EL (cell line): ENCODE data around the gene SEMA5A.

Experiments used
- DNase-seq: peaks from one replicate; pipeline ENCODE4 v3.0.0-alpha.2; 2016

Gene SEMA5A

GRCh38 chr5:9244417-9244816, 301.5 kb downstream of the SEMA5A start:
- DNase-seq, result no peak

DNA sequence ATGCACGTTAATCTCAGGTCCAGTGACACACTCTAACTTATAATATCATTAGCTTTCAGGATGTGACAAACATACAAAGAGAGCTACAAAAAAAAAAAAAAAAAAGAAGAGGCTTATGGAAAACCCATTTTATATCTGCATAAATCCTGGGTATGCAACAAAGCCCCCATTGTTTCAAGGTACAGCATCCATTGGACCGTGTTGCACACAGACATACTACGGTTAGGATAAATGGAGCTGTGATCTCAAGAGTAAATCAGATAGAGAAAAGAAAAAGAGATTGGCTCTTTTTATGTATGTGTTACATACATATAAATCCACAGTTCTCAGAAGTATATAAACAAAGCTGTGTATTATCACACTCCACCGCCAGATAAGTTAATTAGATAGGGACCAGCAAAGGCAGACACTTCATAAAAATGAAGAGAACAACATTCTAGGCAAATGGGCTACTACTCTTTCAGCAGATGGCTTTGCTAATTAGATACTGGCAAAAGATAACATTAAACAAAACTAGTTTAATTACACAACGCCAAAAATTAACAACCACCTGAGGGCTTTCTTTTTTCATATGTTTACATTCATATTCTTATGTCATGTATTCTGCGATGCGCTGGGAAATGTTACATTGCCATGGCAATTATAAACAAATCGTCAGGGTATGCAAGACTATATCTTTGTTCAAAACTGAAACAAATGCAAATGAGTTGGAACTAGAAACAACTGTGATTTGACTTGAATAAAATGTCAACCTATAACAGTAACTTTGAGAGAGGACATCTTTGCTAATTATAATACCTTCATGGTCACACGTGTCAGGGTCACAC, 304.2 kb downstream of the SEMA5A start:
- no peak for DNase-seq

DNA sequence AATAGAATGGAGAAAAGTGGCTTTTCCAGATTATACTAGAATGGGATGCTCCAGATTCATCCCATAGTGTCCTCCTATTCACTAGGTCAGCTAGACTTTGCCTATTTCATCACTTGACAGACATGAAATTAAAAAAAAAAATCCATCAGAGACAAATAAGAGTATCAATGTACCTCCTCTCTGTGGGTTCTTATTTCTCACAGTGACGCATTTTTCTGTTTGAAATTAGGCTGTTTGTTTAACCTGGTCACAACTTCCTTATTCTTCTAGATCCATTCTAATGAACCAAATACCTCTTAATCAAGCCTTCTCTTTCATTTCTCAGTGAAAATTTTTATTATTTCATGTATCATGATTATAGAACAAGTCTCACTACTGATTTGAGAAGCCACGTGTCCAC, 305.4 kb downstream of the SEMA5A start:
- DNase-seq, result no peak

- peak; percentile 30 for DNase-seq
Observed at GRCh38 chr5:9239626-9240025, 306.2 kb downstream of the SEMA5A start.

DNA sequence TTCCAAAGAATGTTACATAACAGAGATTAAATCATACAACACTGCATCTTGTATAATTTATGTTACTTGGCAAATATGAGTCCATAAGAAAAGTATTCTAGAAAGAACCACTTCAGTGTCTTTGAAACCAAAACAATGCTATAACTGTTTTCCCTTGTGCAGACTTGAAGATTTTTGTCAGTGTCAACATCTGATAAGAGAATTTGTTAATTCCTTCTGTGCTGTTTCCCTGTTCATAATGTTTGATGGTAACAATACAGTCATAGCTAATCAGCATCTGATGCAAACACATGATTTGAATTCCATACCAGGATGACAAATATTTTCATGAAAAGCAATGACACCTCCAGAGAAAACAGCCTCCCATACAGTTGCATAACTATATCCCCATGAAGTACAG, 306.8 kb downstream of the SEMA5A start:
- peak; percentile 52 for DNase-seq

GRCh38 chr5:9233712-9234111, 312.2 kb downstream of the SEMA5A start:
- DNase-seq, result peak; percentile 76

- no peak for DNase-seq
Observed at GRCh38 chr5:9233035-9233434, 312.8 kb downstream of the SEMA5A start.

GRCh38 chr5:9231842-9232241, 314.0 kb downstream of the SEMA5A start:
- DNase-seq, result no peak

DNA sequence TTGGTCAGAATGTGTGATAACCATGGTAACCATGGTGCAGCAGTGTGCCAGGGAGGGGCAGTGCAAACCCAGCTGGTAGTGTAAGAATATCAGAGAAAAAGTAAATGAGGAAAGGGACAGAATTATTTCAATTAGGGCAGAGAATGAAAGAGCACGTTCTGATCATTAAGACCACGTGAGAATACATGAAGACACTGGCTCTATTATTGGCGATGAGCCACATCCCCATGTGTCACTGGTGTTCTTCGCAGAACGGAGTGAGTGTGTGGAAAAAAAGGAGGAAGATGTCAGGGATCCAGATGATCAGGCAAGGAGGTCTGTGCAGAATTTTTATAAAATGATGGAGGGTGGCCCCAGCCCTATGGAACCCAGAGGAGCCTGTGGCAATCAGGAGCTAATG, 315.5 kb downstream of the SEMA5A start:
- DNase-seq, result no peak

- DNase-seq, result no peak
Observed at GRCh38 chr5:9226016-9226536, 319.8 kb downstream of the SEMA5A start.

- DNase-seq, result no peak
Observed at GRCh38 chr5:9222054-9222976, 323.6 kb downstream of the SEMA5A start.

DNA sequence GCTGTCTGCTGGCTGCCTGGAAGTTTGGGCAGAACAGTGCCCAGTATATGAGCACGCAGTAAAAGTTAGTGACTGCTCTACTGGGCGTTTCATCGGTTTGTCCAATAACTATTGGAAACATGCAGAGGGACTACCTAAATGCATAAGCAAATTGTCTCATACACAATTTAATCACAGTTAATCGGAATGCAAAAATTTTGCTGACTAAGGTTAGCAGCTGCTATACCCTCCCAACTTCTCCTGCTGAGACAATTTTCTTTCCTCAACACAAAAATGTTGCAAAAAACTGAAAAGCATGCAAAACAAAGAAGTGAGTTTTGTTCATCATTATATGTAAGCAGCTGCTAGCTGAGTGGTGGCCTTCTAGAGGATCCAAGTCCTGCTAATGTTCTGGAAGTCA, 327.5 kb downstream of the SEMA5A start:
- DNase-seq, result no peak

DNA sequence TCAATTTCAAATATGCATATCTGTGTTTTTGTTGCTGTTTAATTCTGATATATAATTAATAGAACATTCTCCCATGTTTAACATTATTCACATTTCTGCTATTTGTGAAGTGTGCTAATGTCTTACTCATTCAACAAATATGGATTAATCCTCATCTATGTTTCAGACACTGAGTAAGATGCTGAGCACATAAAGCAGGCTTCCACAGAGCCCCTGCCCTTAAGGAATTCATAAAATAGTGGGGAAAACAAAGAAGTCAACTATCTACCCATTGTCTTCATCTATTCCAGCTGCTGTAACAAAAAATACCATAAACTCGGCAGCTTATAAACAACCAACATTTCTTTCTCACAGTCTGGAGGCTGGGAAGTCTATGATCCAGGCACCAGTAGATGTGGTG, 333.3 kb downstream of the SEMA5A start:
- peak; percentile 52 for DNase-seq

DNA sequence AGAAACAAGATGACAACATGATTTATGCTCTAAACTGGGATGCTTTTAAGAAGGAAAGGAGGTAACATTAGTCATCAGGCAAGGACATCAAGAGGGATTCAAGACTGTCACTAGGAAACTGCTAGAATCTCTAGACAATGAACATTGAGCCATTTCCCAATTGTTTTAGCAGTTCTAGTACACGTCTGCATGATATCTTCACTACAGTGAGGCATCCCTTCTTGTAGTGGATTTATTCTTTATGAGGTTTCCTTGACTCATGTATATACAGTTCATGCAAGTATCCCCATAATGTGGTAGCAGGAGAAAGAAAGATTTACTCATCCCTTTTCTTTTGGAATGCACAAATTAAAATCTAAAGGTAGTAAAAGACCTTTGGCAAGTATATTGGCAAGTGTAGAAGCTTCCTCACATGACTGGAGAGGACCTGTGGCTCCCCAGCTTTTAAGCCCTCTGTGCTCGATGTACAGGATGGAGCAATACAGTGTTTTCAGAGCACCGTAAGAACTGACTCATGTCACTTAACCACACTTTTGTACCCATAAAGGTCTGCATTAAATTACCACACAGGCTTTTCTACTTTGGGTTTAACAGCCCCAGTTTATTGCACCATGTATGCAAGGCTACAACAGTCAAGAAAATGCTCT, 335.9 kb downstream of the SEMA5A start:
- peak; percentile 37 for DNase-seq

GRCh38 chr5:9207817-9208418, 338.0 kb downstream of the SEMA5A start:
- DNase-seq, result peak; percentile 66

DNA sequence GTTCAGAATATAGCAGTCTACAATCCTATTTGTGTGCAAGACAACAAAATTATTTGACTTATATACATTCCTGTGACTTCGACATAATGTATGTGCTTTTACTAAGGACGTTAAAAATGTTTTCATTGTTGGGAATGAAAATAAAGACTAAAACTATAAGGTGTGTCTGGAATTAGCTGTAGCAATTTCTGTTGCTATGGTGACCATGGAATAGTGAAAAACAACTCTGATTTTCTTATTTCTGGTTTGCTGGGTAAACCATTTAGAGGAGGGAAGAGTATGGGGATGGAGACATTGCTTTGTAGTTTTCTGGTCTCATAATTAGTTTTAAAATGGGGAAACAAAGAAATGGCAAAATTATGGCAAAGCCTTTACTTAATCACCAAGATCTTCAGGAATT, 343.2 kb downstream of the SEMA5A start:
- no peak for DNase-seq

- no peak for DNase-seq
Observed at GRCh38 chr5:9201761-9202160, 344.1 kb downstream of the SEMA5A start.

GRCh38 chr5:9201011-9201410, 344.9 kb downstream of the SEMA5A start:
- no peak for DNase-seq

DNA sequence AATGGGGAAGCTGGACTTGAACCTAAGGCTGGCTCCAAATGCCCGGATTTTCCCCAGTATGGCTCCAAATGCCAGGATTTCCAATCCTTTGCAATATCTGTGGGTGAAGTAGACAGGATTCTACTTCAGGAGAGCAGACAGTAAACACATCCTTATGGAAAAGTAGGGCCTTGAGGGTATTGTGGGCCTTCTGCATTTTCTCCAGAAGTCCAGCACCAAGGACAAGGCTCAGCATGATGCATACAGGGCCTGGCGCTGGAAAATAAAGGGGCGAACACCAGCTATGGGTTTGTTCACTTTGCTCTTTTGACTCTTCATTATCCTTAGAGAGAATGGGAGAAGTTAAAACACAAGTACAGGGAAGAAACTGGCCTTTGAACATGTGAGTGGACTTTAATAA, 347.5 kb downstream of the SEMA5A start:
- peak; percentile 41 for DNase-seq

GRCh38 chr5:9197881-9198260, 348.0 kb downstream of the SEMA5A start:
- DNase-seq, result peak; percentile 74

GRCh38 chr5:9196403-9197227, 349.3 kb downstream of the SEMA5A start:
- peak; percentile 87 for DNase-seq

DNA sequence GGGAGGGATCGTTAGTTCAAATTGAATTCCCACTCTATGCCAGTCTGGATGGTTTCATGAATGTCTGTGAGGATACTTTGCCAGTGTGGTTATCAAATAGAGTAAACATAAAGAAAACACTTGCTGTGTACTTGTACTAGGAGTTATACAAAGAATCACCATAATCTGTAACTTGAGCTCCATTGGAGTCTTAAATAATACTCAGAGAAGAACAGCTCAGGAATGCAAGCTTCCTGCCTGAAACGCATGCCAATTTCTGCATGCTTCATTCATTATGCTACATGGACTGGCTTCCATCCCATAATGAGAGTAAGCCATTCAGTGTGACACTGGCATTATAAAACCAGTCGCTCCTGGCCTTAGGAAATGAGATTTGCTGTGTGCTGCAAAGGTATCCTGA, 351.4 kb downstream of the SEMA5A start:
- peak; percentile 74 for DNase-seq
